Activated CD4-positive, alpha-beta memory T cell treated with anti-CD3 and anti-CD28 coated beads, Interleukin-2, amount 10 ng/mL, durations not matched to agents 7 days and 5 days (primary cell): ENCODE data around the gene CHST8. TPM values are rescaled to one million over a fixed set of nuclear protein-coding genes. Genes with fewer than 3 reads are reported as not detected.

ENCODE experiments used
- CTCF ChIA-PET: fragments of 350-600 bp; sonication (Branson Sonifier 250); formaldehyde crosslinking; loops from one replicate; lab custom pipeline; 2021; ENCODE audit warnings: antibody characterized with exemption, inconsistent platforms; lab: Charles Lee
- POLR2A ChIA-PET: fragments of 350-600 bp; sonication (Branson Sonifier 250); formaldehyde crosslinking; loops from one replicate; lab custom pipeline; 2021; ENCODE audit warnings: antibody characterized with exemption; lab: Charles Lee
- DNase-seq: peaks from one replicate; pipeline ENCODE4 v3.0.0-alpha.2; 2020
- H3K27ac Mint-ChIP-seq: one replicate; pipeline ENCODE4 v1.8.0; 2021; ENCODE audit warnings: mild to moderate bottlenecking, mixed read lengths
- H3K27me3 Mint-ChIP-seq: one replicate; pipeline ENCODE4 v1.8.0; 2021; ENCODE audit warnings: mixed read lengths
- H3K36me3 Mint-ChIP-seq: one replicate; pipeline ENCODE4 v1.8.0; 2021; ENCODE audit warnings: low read depth, mixed read lengths
- H3K4me1 Mint-ChIP-seq: one replicate; pipeline ENCODE4 v1.8.0; 2021; ENCODE audit warnings: mixed read lengths
- H3K4me3 Mint-ChIP-seq: one replicate; pipeline ENCODE4 v1.8.0; 2021; ENCODE audit warnings: mild to moderate bottlenecking, mixed read lengths
- H3K9me3 Mint-ChIP-seq: one replicate; pipeline ENCODE4 v1.8.0; 2021; ENCODE audit warnings: mixed read lengths
- total RNA-seq, 2 experiments: library from RNA; stranded (reverse); gene quantifications; one replicate each; pipeline ENCODE4 v1.2.3, GENCODE V29; 2021

CHST8 gene
- total RNA-seq, 2 experiments from 2014 or later: not detected

DNA sequence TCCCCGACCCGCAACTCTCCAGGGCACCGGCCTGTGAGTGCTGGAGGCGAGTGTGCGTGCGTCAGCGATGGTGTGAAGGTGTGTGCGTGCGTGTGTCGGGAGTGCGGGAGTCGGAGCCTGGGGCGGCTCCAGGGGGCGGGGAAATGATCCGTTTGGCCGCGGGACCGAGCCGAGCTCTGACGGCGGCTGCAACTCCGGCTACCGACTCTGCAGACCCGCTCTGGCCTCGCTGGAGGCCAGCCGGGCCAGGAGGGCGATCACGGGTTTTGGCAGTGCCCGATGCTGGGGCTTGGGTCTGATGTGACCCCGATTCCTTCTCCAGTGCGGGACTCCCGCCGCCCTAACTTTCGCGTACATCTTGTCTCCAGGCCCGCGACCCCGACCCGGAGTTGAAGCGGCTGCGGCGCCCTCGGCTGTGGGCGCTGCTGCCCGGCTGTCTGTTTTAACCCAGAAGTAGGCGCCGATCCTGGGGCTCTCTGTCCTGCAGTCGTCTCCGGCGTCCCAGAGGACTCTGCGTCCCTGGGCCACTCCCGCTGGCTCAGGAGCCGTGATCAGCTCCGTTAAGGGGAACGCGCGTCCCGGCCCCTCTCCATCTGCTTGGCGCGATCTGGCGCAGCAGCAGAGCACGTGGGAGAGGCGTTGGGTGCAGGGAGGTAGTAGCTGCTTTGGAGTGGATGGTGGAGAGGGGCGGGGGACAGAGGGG, 1.2 kb downstream of the CHST8 start:
- POLR2A ChIA-PET: no interaction called here
- H3K36me3 Mint-ChIP-seq: no peaks in the 10 kb centered on the region
- no peak overlapping the region for H3K27ac Mint-ChIP-seq
- no peak overlapping the region for H3K4me3 Mint-ChIP-seq
- CTCF ChIA-PET: no interaction called here
- H3K9me3 Mint-ChIP-seq: no peaks in the 10 kb centered on the region
- peaks cover 44% of the 10 kb centered on the region for H3K27me3 Mint-ChIP-seq
- no peaks in the 10 kb centered on the region for H3K4me1 Mint-ChIP-seq
- DNase-seq: no peak

DNA sequence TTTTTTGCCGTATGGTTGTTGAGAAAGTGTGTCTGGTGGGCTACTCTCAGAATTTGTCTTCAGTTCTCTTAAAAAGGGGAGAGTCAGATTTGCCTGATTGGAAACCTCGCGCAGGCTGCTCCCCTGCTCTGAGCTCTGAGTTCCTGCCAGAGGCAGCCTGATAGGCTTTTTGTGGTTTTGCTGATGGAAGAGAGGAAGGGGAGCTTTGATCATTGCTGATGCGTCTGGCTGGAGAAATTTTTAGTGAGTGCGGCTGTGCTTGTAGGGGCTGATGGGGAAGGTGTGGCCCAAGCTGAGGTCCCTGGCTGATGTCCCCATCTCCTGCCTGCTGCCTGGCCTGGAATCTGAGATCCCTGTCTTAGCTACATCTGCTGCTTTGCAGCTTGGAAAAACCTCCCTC, 2.8 kb downstream of the CHST8 start:
- Mint-ChIP-seq H3K27ac (no peak overlapping the region), H3K36me3 (no peaks in the 10 kb centered on the region), H3K27me3 (peaks cover 40% of the 10 kb centered on the region), H3K9me3 (no peaks in the 10 kb centered on the region), H3K4me3 (no peak overlapping the region), H3K4me1 (no peaks in the 10 kb centered on the region)
- DNase-seq: no peak
- CTCF ChIA-PET: interaction anchor here (0.6 to 1.2 kb wide), 2 partner anchors 11 to 194 kb away, joined by 3 read pairs; no protein-coding TSS in a partner anchor
- POLR2A ChIA-PET: no interaction called here

DNA sequence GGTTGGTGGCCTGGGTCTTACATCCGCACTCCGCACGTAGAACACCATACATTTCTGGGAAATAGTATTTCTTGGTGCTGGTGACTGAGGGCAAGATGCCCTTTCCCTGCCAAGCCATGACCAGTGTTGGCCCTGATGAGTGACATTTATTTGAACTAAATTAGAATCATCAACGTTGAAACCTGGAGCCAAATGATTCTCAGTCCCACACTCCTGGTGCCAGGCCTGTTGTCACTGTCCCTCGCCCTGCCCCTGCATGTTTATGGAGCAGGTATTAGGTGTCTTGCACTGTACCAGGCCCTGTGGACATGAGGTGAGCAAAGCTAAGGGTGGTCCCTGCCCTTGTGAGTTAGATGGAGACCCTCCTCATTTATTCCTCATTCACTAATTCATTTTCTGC, 5.8 kb downstream of the CHST8 start:
- H3K9me3 Mint-ChIP-seq: no peaks in the 10 kb centered on the region
- H3K36me3 Mint-ChIP-seq: no peaks in the 10 kb centered on the region
- H3K4me1 Mint-ChIP-seq: no peaks in the 10 kb centered on the region
- ChIA-PET POLR2A (no interaction called here), CTCF (no interaction called here)
- no peak overlapping the region for H3K4me3 Mint-ChIP-seq
- DNase-seq: no peak
- no peak overlapping the region for H3K27ac Mint-ChIP-seq
- peaks cover 25% of the 10 kb centered on the region for H3K27me3 Mint-ChIP-seq

DNA sequence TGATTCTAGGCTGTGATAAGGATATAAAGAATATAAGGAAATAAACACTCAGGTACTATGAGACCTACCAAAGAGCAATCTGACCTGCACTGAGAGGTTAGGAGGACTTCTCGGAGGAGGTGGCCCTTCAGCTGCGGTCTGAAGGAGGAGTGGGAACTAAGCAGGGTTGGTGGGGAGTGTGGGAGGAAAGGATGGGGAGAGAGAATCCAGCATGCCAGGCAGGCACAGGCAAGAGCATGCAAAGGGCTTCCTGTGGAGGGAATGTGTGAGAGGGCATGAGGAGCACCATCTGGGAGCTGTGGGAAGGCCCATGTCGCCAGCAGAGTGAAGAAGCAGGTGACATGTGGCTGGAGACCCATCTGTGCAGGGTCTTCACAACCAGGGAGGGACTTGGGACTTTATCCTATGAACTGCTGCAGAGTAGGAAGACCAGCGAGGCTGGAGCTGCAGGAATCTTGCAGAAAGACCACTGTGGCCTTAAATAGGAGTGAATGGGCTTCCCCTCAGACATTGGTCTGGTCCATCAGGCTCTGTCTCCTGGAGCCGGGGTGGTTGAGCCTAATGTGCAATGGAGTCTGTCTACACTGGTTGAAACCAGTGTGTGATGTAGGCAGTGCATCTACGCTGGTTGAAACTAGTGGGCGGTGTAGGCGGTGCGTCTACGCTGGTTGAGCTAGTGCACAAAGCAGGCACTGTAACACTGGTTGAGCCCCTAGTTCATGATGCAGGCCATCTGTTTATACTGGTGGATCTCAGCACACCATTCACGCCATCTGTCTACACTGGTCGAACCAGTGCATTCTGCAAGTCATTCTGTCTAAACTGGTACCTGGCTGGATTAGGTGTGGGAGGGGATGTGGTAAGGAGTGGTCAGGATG, 6.4 kb downstream of the CHST8 start:
- POLR2A ChIA-PET: no interaction called here
- H3K4me3 Mint-ChIP-seq: no peak overlapping the region
- H3K9me3 Mint-ChIP-seq: no peaks in the 10 kb centered on the region
- no peaks in the 10 kb centered on the region for H3K4me1 Mint-ChIP-seq
- DNase-seq: no peak
- no peaks in the 10 kb centered on the region for H3K36me3 Mint-ChIP-seq
- no peak overlapping the region for H3K27ac Mint-ChIP-seq
- CTCF ChIA-PET: no interaction called here
- peaks cover 23% of the 10 kb centered on the region for H3K27me3 Mint-ChIP-seq

DNA sequence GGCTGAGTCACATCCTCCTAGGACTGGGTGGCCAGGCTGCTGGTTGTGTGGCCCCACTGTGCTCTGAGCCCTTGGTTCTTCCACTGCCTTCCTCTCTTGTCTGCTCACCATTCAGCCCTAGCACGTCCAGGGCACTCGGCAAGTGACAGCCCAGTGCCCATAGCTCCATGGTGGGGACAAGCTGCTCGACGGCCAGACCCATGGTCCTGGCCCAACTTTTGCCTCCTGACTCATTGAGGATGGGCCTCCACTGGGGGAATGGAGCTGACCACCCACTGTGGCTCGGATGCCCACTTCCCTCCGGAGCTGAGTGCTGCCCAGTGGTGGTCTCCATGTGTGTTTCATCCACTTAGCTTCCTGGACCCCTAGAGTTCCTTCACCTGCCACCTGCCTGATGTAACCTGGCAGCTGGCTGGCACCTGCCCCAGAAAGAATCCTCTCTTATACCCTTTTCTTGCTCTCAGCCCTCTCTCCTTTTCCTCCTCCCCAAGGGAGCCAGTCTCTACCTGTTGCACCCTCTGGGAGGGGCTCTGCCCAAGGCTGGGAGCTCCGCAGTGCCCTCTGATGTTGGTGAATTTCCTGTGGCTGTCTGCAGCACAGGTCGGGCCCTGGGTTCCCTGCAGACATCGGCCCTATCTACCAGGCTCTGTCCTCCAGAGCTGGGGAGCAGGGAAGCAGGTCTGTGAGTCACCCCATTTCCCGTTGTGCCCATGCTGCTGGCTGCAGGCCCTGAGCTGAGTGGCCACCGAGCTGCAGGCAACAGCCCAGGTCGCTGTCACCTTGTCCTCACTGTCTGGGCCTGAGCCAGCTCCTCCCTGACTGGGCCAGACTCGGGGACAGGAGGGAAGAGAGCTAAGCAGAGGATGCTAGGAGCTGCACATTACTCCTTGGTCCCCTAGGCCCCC, 7.4 kb downstream of the CHST8 start:
- no peaks in the 10 kb centered on the region for H3K4me1 Mint-ChIP-seq
- H3K9me3 Mint-ChIP-seq: no peaks in the 10 kb centered on the region
- no peak overlapping the region for H3K4me3 Mint-ChIP-seq
- H3K27ac Mint-ChIP-seq: no peak overlapping the region
- ChIA-PET POLR2A (no interaction called here), CTCF (no interaction called here)
- DNase-seq: no peak
- H3K27me3 Mint-ChIP-seq: peaks cover 13% of the 10 kb centered on the region
- no peaks in the 10 kb centered on the region for H3K36me3 Mint-ChIP-seq

DNA sequence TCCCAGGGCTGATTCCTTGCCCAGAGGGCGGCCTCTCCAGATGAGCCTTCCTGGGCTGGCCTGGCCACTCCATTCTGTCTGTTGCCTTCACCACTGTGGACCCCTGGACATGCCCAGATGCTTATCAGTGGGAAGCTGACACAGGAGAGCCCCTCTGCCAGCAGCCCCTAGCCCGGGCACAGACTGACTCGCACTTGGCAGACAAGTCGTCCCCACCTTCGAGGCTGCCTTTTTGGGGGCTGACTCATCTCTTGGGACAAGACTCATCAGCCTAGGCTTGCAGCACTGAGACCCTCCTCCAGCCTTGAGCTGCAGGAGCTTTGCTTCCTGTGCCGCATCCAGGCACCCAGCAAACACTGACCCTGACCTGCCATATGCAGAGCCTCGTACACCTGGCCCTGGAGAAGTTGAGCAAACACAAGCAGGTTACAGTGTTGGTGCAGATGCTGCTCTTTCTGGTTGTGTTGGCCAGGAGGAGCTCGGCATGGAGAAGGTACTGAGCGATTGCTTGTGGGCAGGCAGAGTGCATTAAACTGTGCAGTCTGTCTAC, 8.1 kb downstream of the CHST8 start:
- POLR2A ChIA-PET: no interaction called here
- Mint-ChIP-seq H3K27me3 (peaks cover 6% of the 10 kb centered on the region), H3K9me3 (no peaks in the 10 kb centered on the region), H3K27ac (no peak overlapping the region), H3K4me1 (no peaks in the 10 kb centered on the region), H3K4me3 (no peak overlapping the region), H3K36me3 (no peaks in the 10 kb centered on the region)
- no peak for DNase-seq
- CTCF ChIA-PET: no interaction called here

DNA sequence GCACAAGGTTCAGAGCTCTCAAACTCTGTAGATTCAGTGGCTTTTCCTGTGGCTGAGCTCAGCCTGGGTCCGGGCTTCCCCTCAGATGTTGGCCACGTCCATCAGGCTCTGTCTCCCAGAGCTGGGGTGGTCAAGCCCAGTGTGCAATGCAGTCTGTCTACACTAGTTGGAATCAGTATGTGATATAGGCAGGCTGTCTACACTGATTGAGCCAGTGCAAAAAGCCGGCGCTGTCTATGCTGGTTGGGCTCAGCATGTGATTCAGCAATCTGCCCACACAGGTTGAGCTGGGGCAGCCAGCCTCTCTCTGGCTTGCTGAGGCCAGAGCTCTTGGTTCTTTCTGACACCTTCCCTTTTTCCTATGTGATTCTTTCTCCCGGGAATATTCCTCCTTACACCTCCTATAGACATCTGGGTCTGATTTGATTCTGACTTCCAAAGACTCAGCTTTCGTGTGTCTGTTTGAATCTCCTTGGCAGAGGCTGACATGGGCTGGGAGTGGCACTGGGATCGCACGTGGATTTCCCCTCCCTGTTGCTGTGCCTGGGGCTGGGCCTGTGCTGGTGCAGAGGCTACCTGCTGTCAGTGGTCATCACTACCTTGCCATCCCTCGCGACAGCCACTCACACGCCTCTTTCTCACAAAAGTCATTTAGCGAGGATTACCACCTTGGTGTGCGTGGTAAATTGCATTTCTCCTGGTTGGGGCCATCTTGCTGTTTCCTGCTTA, 9.3 kb downstream of the CHST8 start:
- Mint-ChIP-seq H3K27ac (no peak overlapping the region), H3K36me3 (no peaks in the 10 kb centered on the region), H3K4me3 (no peak overlapping the region), H3K27me3 (peaks cover 2% of the 10 kb centered on the region), H3K4me1 (no peaks in the 10 kb centered on the region), H3K9me3 (no peaks in the 10 kb centered on the region)
- DNase-seq: no peak
- POLR2A ChIA-PET: no interaction called here
- CTCF ChIA-PET: no interaction called here

DNA sequence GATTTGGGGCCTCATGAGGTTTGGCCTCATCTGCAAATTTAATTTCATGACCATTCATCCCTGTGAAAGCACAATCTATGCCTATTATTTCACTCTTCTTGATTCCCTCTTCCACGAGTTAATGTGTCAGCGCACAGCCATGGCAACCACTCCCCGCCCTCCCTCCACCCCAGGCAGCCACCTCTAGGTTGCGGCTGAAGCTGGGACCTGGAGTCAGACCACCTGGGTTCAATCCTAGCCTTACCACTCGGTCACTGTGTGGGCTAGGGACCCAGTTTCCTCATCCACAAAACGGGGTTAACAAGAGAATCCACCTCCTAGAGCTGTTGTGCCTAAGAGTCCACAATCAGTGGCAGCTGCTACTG, 9.8 kb downstream of the CHST8 start:
- POLR2A ChIA-PET: no interaction called here
- H3K27me3 Mint-ChIP-seq: no peaks in the 10 kb centered on the region
- H3K4me3 Mint-ChIP-seq: no peak overlapping the region
- H3K36me3 Mint-ChIP-seq: no peaks in the 10 kb centered on the region
- no peaks in the 10 kb centered on the region for H3K4me1 Mint-ChIP-seq
- CTCF ChIA-PET: no interaction called here
- H3K9me3 Mint-ChIP-seq: no peaks in the 10 kb centered on the region
- no peak overlapping the region for H3K27ac Mint-ChIP-seq
- DNase-seq: no peak

DNA sequence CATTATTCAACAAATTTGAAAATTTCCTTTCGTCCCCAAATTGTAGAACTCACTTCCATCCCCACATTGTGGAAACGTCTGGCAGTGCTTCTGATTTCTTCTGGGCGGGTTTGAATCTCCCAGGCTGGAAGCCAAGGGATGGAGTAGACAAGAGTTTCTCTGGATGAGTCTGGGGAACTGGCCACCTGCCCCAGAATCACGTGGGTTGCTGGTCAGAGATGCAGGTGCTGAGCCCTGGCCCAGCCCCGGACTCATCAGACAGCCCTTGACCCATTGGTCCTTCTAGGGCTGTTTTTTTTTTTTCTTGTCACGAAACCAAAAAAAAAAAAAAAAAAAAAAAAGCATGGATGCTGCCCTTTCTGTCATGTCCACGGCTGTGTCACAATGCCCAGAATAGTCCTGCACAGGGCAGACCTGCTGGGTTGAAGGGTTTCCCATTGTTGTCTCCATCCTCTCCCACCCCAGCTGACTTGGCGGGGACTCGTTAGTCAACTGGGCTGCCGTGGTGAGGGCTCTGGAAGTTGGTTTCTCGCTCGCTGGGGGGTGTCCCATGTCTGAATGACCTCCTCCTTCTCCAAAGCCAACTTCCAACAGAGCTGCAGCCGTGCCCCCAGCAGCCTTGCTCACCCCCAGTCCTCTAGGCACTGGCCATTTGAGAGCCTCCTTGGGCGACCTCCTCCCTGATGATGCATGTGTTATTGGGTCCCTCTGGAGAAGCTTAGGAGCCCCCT, 12.8 kb downstream of the CHST8 start:
- H3K4me3 Mint-ChIP-seq: no peak overlapping the region
- H3K27me3 Mint-ChIP-seq: no peaks in the 10 kb centered on the region
- no peak overlapping the region for H3K27ac Mint-ChIP-seq
- H3K9me3 Mint-ChIP-seq: no peaks in the 10 kb centered on the region
- no peak for DNase-seq
- no peaks in the 10 kb centered on the region for H3K4me1 Mint-ChIP-seq
- ChIA-PET CTCF (no interaction called here), POLR2A (no interaction called here)
- no peaks in the 10 kb centered on the region for H3K36me3 Mint-ChIP-seq

DNA sequence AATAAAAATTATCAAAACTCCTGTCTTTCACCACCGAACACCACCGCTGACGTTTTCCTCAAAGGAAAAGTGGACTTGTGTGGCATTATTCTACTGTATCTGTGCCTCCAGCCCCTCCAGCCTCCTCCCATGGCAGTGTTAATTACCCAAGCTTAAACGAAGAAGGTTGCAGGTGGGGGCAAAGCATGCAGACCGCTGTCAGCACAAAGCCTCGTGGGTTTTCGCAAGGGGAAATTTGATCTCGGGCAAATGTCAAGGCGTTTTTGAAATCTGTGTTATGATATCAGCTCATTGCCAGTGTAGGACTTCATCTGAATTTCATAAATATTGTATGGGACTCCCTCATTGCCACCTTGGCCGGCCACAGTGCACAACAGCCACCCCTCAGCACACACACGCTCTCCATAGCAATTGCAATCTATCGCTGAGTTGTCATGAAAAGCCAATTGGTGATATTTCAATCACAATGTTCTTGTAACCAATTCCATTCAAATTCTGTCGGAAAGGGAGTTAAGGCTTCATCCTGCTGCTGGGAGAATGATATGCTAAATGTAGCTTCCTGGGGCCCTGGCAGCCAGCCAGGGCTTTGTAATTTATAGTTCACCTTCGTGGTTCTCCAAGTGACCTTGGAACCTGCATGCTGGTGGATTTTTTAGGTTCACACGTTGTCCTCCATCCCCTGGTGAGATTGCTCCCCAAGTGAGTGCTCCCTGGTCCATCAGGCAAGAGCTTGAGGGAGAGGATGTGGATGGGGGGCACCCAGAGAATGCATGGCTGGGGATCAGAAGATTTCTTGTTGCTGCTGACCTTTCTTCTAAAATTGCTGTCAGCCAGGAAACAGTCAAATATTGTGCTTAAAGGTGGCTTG, 16.6 kb downstream of the CHST8 start:
- H3K4me3 Mint-ChIP-seq: no peak overlapping the region
- H3K27ac Mint-ChIP-seq: no peak overlapping the region
- no peaks in the 10 kb centered on the region for H3K27me3 Mint-ChIP-seq
- DNase-seq: no peak
- ChIA-PET POLR2A (no interaction called here), CTCF (no interaction called here)
- H3K9me3 Mint-ChIP-seq: no peaks in the 10 kb centered on the region
- H3K36me3 Mint-ChIP-seq: no peaks in the 10 kb centered on the region
- no peaks in the 10 kb centered on the region for H3K4me1 Mint-ChIP-seq

DNA sequence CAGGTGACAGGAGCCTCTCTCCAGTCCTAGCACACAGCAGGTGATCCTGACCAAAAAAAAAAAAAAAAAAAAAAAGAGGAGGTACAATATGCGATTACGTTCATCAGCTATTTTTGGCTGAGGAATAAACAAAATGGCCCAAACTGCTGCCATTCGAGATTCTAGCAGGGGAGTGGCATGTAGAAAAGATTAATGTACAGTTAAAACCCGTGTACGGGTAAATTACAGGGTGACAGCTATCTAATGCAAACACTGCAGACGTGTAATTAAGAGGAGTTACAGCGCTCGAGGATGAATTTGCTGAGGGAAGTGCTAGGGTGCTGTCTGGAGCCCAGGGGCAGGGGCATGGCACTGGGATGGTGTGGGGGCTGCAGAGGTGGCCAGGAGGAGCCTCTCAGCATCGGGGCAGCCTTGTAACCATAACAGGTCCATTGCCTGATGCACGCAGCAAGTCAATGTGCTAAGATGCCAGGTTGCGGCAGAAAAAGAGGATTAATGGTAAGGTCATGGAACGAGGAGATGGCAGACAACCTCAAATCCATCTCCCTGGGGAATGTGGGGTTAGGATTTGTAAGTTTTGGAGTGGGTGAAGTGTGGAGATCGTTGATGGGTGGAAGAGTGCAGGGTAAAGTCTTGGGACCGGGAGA, 17.4 kb downstream of the CHST8 start:
- Mint-ChIP-seq H3K4me3 (no peak overlapping the region), H3K27ac (no peak overlapping the region), H3K36me3 (no peaks in the 10 kb centered on the region), H3K9me3 (no peaks in the 10 kb centered on the region), H3K4me1 (no peaks in the 10 kb centered on the region), H3K27me3 (no peaks in the 10 kb centered on the region)
- CTCF ChIA-PET: no interaction called here
- no peak for DNase-seq
- POLR2A ChIA-PET: no interaction called here
